Erythroblast (primary cell): ENCODE results near the gene ABHD3.

Experiments
- GATA1 ChIP-seq: IDR thresholded peaks from 2 replicates; pipeline ENCODE4 v1.6.1; 2011; ENCODE audit warnings: low read depth, mild to moderate bottlenecking, control low read depth, low read length, moderate library complexity
- POLR2A ChIP-seq: IDR thresholded peaks from 2 replicates; pipeline ENCODE4 v1.6.1; 2011; ENCODE audit warnings: mild to moderate bottlenecking, low read length

DNA sequence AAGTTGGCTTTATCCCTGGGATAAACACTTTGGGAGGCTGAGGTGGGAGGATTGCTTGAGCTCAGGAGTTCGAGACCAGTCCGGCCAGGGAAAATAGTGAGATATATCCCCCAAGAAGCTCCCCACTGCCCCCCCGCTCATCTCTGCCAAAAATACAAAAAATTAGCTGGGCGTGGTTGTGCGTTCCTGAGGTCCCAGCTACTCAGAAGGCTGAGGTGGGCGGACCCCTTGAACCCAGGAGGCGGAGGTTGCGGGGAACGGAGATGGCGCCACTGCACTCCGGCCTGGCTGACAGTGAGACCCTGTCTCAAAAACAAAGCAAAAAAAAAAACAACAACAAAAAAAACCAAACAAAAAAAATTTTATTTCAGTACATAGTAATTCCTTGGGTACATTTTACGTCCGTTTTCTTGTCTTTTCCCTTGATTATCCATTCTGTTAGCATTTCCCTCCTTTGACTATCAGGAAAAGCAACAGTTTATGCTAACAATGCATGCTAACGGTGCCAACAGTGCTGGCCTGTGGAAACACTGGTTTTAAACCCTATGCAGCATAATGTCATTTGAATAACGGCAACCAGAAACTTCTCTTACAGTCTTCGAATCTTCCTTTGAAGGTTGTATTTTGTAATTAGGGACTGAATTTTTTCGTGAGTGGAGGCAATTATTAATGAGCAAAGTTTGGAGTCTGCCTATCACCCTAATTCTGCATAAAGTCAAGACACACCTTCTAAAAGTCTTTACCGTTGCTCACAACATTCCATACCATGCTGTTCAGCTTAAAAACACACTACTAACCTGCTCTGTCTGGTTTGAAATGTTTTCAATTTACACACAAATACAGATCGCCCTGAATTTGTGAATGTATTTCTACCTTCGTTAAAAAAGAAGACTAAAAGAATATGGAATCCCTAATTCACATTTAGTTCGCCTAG is 35.3 kb upstream of the ABHD3 start:
- TF ChIP-seq POLR2A: no peak
- no peak for TF ChIP-seq GATA1
